ENCODE results near the gene TMED4. TPM values are rescaled to one million over a fixed set of nuclear protein-coding genes. Genes with fewer than 3 reads are reported as not detected.

Gene TMED4
- polyA plus RNA-seq, 1 of the 3 experiments (the other 2 are of a cell fraction) = 145 TPM

DNA sequence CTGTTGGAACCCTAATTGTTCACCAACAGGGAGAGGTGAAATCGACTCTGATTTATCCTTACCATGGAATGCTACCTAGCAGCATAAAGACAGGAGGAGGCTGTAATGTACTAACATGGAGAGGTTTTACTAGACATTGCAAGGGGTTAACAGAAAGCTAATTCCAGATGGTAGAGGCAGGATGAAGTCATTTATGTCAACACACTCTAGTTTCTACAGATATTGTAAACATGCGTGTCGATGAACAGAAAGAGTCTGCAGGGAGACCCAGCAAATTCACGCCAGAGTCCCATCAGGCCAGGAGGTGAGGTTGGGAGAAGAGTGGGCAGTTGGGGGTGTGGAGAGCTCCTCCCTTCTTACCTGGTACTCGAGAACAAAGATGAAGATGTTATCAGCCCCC, 47.9 kb downstream of the TMED4 start:
- Histone ChIP-seq H3K4me1 (ENCODE audit: control insufficient read depth in 1 of 2, insufficient read depth in 2 of 2, low read depth in 1 of 2, low read length in 1 of 2) (no peaks in the 10 kb centered on the region), H2AFZ (ENCODE audit: low read depth) (no peak overlapping the region), H4K20me1 (ENCODE audit: insufficient read depth) (no peaks in the 10 kb centered on the region), H3K36me3 (replicated peaks in 1 of 2; ENCODE audit: control insufficient read depth in 1 of 2, insufficient read depth in 2 of 2, low read length in 1 of 2) (no peaks in the 10 kb centered on the region), H3K9ac (no peak overlapping the region), H3K4me3 (ENCODE audit: low read depth in 2 of 2, low read length in 1 of 2) (no peak overlapping the region), H3K27me3 (ENCODE audit: insufficient read depth) (no peaks in the 10 kb centered on the region), H3K4me2 (no peak overlapping the region), H3K9me3 (no peaks in the 10 kb centered on the region), H3K9me2 (no peaks in the 10 kb centered on the region), H3F3A (replicated peaks; ENCODE audit: insufficient read depth) (no peaks in the 10 kb centered on the region), H3K79me2 (ENCODE audit: insufficient read depth) (no peaks in the 10 kb centered on the region), H3K27ac (ENCODE audit: low read depth in 2 of 2, low read length in 1 of 2) (no peak overlapping the region)
- TF ChIP-seq TEAD4 (IDR thresholded peaks at IDR 0.05; ENCODE audit: borderline replicate concordance, insufficient read depth) = no peak
- TF ChIP-seq NFIC (IDR thresholded peaks at IDR 0.05; ENCODE audit: borderline replicate concordance) = no peak
- TF ChIP-seq TAF1 (IDR thresholded peaks at IDR 0.05; ENCODE audit: borderline replicate concordance, low read depth, low read length) = no peak
- TF ChIP-seq FOSL2 (IDR thresholded peaks at IDR 0.05; ENCODE audit: borderline replicate concordance, low read depth) = no peak
- TF ChIP-seq YY1 (IDR thresholded peaks at IDR 0.05; ENCODE audit: low read depth) = no peak
- TF ChIP-seq, protein P1, sequence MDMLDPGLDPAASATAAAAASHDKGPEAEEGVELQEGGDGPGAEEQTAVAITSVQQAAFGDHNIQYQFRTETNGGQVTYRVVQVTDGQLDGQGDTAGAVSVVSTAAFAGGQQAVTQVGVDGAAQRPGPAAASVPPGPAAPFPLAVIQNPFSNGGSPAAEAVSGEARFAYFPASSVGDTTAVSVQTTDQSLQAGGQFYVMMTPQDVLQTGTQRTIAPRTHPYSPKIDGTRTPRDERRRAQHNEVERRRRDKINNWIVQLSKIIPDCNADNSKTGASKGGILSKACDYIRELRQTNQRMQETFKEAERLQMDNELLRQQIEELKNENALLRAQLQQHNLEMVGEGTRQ (IDR thresholded peaks at IDR 0.05; ENCODE audit: borderline replicate concordance, low read depth, low read length) = no peak
- no peak for TF ChIP-seq EZH2phosphoT487 (IDR thresholded peaks at IDR 0.05; ENCODE audit: borderline replicate concordance, low read depth)
- TF ChIP-seq SMC3 (IDR thresholded peaks at IDR 0.05; ENCODE audit: low read depth, low read length) = no peak
- TF ChIP-seq GABPA (IDR thresholded peaks at IDR 0.05; ENCODE audit: low read depth) = no peak
- no peak for TF ChIP-seq GATA2 (CRISPR knock-in tag; IDR thresholded peaks at IDR 0.05)
- TF ChIP-seq FOXJ3 (CRISPR knock-in tag; IDR thresholded peaks at IDR 0.05) = no peak
- TF ChIP-seq ELF1 (IDR thresholded peaks at IDR 0.05) = no peak
- TF ChIP-seq TCF12 (IDR thresholded peaks at IDR 0.05) = no peak
- TF ChIP-seq, protein P2, sequence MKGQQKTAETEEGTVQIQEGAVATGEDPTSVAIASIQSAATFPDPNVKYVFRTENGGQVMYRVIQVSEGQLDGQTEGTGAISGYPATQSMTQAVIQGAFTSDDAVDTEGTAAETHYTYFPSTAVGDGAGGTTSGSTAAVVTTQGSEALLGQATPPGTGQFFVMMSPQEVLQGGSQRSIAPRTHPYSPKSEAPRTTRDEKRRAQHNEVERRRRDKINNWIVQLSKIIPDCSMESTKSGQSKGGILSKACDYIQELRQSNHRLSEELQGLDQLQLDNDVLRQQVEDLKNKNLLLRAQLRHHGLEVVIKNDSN (IDR thresholded peaks at IDR 0.05; ENCODE audit: borderline replicate concordance, low read depth) = no peak
- 61% methylated on average over 5 of the region's 5 CpGs for WGBS (ENCODE audit: low lambda C conversion rate)
- ChIA-PET POLR2A (no interaction called here), CTCF (interaction anchor here (0.7 to 5.3 kb wide), 24 partner anchors 9 to 297 kb away, joined by 3 to 34 read pairs (median 4); no protein-coding TSS in a partner anchor)
- no peak for DNase-seq

DNA sequence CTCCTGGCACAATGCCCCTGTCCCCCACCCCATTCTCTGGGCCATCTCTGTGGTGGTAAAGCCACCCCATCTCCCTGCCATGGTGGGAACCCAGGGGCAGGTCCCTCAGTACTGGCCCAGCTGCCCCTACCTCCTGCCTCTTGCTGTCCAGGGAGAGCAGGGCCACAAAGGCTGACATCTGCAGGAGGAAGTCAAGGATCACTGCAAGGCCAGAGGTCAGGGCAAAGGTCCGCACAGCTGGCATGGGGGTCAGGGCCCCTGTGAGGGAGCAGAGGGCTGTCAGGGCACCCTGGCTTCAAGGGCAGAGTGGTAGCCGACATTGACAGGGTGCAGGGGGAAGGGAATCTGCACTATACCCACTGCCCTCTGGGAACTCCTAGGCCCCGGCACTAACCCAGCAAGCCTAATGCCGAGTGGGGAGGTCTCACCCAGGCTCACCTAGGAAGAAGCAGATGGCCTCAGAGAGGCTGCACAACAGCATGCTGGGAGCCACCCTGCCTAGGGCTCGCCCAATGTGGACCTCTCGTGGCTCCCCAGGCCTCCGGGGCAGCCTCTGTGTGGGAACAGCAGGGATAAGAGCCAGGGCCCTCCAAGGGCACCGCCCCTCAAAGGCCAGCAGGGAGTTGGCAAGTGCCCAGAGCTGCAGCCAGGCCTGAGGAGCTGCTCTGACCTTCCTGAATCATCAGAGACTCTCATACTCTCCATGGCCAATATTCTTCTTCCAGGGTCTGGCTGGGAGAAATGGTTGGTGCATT, 48.6 kb downstream of the TMED4 start:
- WGBS (ENCODE audit: low lambda C conversion rate) = 76% methylated on average over 5 of the region's 8 CpGs
- peak; percentile 34 for DNase-seq
- Histone ChIP-seq H3K4me2 (no peak overlapping the region), H3K9me3 (no peaks in the 10 kb centered on the region), H3K9me2 (no peaks in the 10 kb centered on the region), H3K4me1 (ENCODE audit: control insufficient read depth in 1 of 2, insufficient read depth in 2 of 2, low read depth in 1 of 2, low read length in 1 of 2) (no peaks in the 10 kb centered on the region), H3K27ac (ENCODE audit: low read depth in 2 of 2, low read length in 1 of 2) (no peak overlapping the region), H3F3A (replicated peaks; ENCODE audit: insufficient read depth) (no peaks in the 10 kb centered on the region), H3K36me3 (replicated peaks in 1 of 2; ENCODE audit: control insufficient read depth in 1 of 2, insufficient read depth in 2 of 2, low read length in 1 of 2) (no peaks in the 10 kb centered on the region), H3K9ac (no peak overlapping the region), H3K4me3 (ENCODE audit: low read depth in 2 of 2, low read length in 1 of 2) (no peak overlapping the region), H2AFZ (ENCODE audit: low read depth) (no peak overlapping the region), H4K20me1 (ENCODE audit: insufficient read depth) (no peaks in the 10 kb centered on the region), H3K27me3 (ENCODE audit: insufficient read depth) (no peaks in the 10 kb centered on the region), H3K79me2 (ENCODE audit: insufficient read depth) (no peaks in the 10 kb centered on the region)
- no peak for TF ChIP-seq NFIC (IDR thresholded peaks at IDR 0.05; ENCODE audit: borderline replicate concordance)
- TF ChIP-seq TEAD4 (IDR thresholded peaks at IDR 0.05; ENCODE audit: borderline replicate concordance, insufficient read depth) = no peak
- no peak for TF ChIP-seq MEF2A (IDR thresholded peaks at IDR 0.05; ENCODE audit: borderline replicate concordance, low read depth)
- TF ChIP-seq FOXM1 (IDR thresholded peaks at IDR 0.05; ENCODE audit: low read depth) = no peak
- no peak for TF ChIP-seq MXI1 (IDR thresholded peaks at IDR 0.05; ENCODE audit: low read depth, low read length)
- TF ChIP-seq RAD21 (IDR thresholded peaks at IDR 0.05; ENCODE audit: low read length) = no peak
- no peak for TF ChIP-seq NRF1 (IDR thresholded peaks at IDR 0.05; ENCODE audit: low read depth, low read length)
- no peak for TF ChIP-seq POLR2AphosphoS5 (IDR thresholded peaks at IDR 0.05; ENCODE audit: low read depth, low read length)
- TF ChIP-seq SMC3 (IDR thresholded peaks at IDR 0.05; ENCODE audit: low read depth, low read length) = no peak
- TF ChIP-seq, protein P3, sequence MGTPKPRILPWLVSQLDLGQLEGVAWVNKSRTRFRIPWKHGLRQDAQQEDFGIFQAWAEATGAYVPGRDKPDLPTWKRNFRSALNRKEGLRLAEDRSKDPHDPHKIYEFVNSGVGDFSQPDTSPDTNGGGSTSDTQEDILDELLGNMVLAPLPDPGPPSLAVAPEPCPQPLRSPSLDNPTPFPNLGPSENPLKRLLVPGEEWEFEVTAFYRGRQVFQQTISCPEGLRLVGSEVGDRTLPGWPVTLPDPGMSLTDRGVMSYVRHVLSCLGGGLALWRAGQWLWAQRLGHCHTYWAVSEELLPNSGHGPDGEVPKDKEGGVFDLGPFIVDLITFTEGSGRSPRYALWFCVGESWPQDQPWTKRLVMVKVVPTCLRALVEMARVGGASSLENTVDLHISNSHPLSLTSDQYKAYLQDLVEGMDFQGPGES (IDR thresholded peaks at IDR 0.05; ENCODE audit: low read depth, low read length) = no peak
- TF ChIP-seq RCOR1 (IDR thresholded peaks at IDR 0.05; ENCODE audit: low read length) = no peak
- TF ChIP-seq, protein P4, sequence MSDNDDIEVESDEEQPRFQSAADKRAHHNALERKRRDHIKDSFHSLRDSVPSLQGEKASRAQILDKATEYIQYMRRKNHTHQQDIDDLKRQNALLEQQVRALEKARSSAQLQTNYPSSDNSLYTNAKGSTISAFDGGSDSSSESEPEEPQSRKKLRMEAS (IDR thresholded peaks at IDR 0.05; ENCODE audit: low read depth) = no peak
- ChIA-PET CTCF (interaction anchor here (1.3 to 5.3 kb wide), 13 partner anchors 9 to 56 kb away, joined by 3 to 34 read pairs (median 8); no protein-coding TSS in a partner anchor), POLR2A (no interaction called here)

Data from SK-N-SH (cell line).